ENCODE results near the gene GDF10. TPM values are rescaled to one million over a fixed set of nuclear protein-coding genes. Genes with fewer than 3 reads are reported as not detected.

Gene GDF10
- total RNA-seq, 1 experiment from 2014 or later = 0.24 TPM

- no peaks in the 10 kb centered on the region for H3K4me1 Mint-ChIP-seq
- H3K36me3 Mint-ChIP-seq = no peaks in the 10 kb centered on the region
- CTCF ChIA-PET = interaction anchor here (1.1 to 3.2 kb wide), 4 partner anchors 9 to 35 kb away, joined by 3 to 14 read pairs (median 10); no protein-coding TSS in a partner anchor
- no peaks in the 10 kb centered on the region for H3K27me3 Mint-ChIP-seq (ENCODE audit: low read depth)
- H3K4me3 Mint-ChIP-seq = no peak overlapping the region
- no peak for TF ChIP-seq OVOL2 (CRISPR knock-in tag; IDR thresholded peaks at IDR 0.05; ENCODE audit: borderline replicate concordance)
- no peak for TF ChIP-seq CREM (CRISPR knock-in tag; IDR thresholded peaks at IDR 0.05)
- TF ChIP-seq MXD4 (CRISPR knock-in tag; IDR thresholded peaks at IDR 0.05; ENCODE audit: borderline replicate concordance) = no peak
- no peak for TF ChIP-seq ZNF532 (CRISPR knock-in tag; IDR thresholded peaks at IDR 0.05; ENCODE audit: borderline replicate concordance)
- TF ChIP-seq GTF2I (CRISPR knock-in tag; conservative IDR thresholded peaks at IDR 0.05) = no peak
- no peak for TF ChIP-seq AR (CRISPR knock-in tag; IDR thresholded peaks at IDR 0.05)
- no peak for TF ChIP-seq ZBTB21 (CRISPR knock-in tag; IDR thresholded peaks at IDR 0.05; ENCODE audit: borderline replicate concordance)
- TF ChIP-seq KAT7 (CRISPR knock-in tag; IDR thresholded peaks at IDR 0.05; ENCODE audit: borderline replicate concordance) = no peak
- no peak for TF ChIP-seq USF2 (CRISPR knock-in tag; IDR thresholded peaks at IDR 0.05)
- no peak for TF ChIP-seq ZBTB43 (CRISPR knock-in tag; IDR thresholded peaks at IDR 0.05)
- POLR2A ChIA-PET = no interaction called here
- H3K27ac Mint-ChIP-seq = no peak overlapping the region
- ATAC-seq = no peak
- no peak for DNase-seq (ENCODE audit: low spot score)
- no peaks in the 10 kb centered on the region for H3K9me3 Mint-ChIP-seq
These were observed 53.4 kb downstream of the GDF10 start for GRCh38 chr10:47353351-47353750.

GRCh38 chr10:47354165-47354564 is 54.2 kb downstream of the GDF10 start:
- Mint-ChIP-seq H3K4me1 (no peaks in the 10 kb centered on the region), H3K9me3 (no peaks in the 10 kb centered on the region), H3K4me3 (no peak overlapping the region), H3K27me3 (ENCODE audit: low read depth) (no peaks in the 10 kb centered on the region), H3K36me3 (no peaks in the 10 kb centered on the region), H3K27ac (no peak overlapping the region)
- ATAC-seq (peak; percentile 45), DNase-seq (ENCODE audit: low spot score) (no peak)
- ChIA-PET CTCF (interaction anchor here (0.6 to 3.2 kb wide), 4 partner anchors 14 to 36 kb away, joined by 3 to 14 read pairs (median 6); partner anchors contain the start of gene ZNF488), POLR2A (no interaction called here)
- TF ChIP-seq ZNF121 (CRISPR knock-in tag; IDR thresholded peaks at IDR 0.05) (no peak), ZNF219 (CRISPR knock-in tag; IDR thresholded peaks at IDR 0.05; ENCODE audit: borderline replicate concordance) (no peak), ZNF512 (CRISPR knock-in tag; IDR thresholded peaks at IDR 0.05; ENCODE audit: borderline replicate concordance) (no peak), ELF4 (CRISPR knock-in tag; IDR thresholded peaks at IDR 0.05; ENCODE audit: low read depth) (no peak), E2F5 (CRISPR knock-in tag; IDR thresholded peaks at IDR 0.05) (no peak), ZNF671 (CRISPR knock-in tag; IDR thresholded peaks at IDR 0.05) (no peak), FOXJ3 (CRISPR knock-in tag; IDR thresholded peaks at IDR 0.05; ENCODE audit: borderline replicate concordance) (no peak), ZNF263 (CRISPR knock-in tag; IDR thresholded peaks at IDR 0.05; ENCODE audit: low read depth) (no peak), ZNF423 (CRISPR knock-in tag; IDR thresholded peaks at IDR 0.05) (no peak), ZSCAN18 (CRISPR knock-in tag; IDR thresholded peaks at IDR 0.05) (no peak), ATF3 (CRISPR knock-in tag; conservative IDR thresholded peaks at IDR 0.05) (no peak), TEAD4 (CRISPR knock-in tag; IDR thresholded peaks at IDR 0.05) (no peak)

All from WTC11 (cell line).